Measurements from ENCODE around the gene NUP160. TPM values are rescaled to one million over a fixed set of nuclear protein-coding genes. Genes with fewer than 3 reads are reported as not detected.

The NUP160 gene
- total RNA-seq, 4 donors from 2014 or later, result 5.6 to 44.6 (median 22.1) TPM

GRCh38 chr11:47863898-47864430 lies 15.8 kb upstream of the NUP160 start:
- in situ Hi-C loops (cut with MboI; ENCODE audit: low pct_ligation_motif_present in 1 of 4, low pct_unique_long_range_greater_than_20kb in 1 of 4, low sequenced_read_pairs in 3 of 4), result no loop called here
- DNase-seq, result no peak
- Histone ChIP-seq H3K4me3 (no peak overlapping the region), H3K36me3 (no peaks in the 10 kb centered on the region), H3K4me1 (peaks cover 0 to 8% (median 0%) of the 10 kb centered on the region in 4 donors), H3K9me3 (no peaks in the 10 kb centered on the region), H3K27me3 (no peaks in the 10 kb centered on the region), H3K27ac (peak overlapping the region; percentile 18 to 45 (median 40))
- TF ChIP-seq, protein P1, sequence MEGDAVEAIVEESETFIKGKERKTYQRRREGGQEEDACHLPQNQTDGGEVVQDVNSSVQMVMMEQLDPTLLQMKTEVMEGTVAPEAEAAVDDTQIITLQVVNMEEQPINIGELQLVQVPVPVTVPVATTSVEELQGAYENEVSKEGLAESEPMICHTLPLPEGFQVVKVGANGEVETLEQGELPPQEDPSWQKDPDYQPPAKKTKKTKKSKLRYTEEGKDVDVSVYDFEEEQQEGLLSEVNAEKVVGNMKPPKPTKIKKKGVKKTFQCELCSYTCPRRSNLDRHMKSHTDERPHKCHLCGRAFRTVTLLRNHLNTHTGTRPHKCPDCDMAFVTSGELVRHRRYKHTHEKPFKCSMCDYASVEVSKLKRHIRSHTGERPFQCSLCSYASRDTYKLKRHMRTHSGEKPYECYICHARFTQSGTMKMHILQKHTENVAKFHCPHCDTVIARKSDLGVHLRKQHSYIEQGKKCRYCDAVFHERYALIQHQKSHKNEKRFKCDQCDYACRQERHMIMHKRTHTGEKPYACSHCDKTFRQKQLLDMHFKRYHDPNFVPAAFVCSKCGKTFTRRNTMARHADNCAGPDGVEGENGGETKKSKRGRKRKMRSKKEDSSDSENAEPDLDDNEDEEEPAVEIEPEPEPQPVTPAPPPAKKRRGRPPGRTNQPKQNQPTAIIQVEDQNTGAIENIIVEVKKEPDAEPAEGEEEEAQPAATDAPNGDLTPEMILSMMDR (IDR thresholded peaks at IDR 0.05), result no peak
- TF ChIP-seq POLR2A (IDR thresholded peaks at IDR 0.05) (no peak), EP300 (IDR thresholded peaks at IDR 0.05; ENCODE audit: low read depth) (no peak), POLR2AphosphoS5 (IDR thresholded peaks at IDR 0.05) (no peak)
- intact Hi-C loops (cut with DNase I; ENCODE audit: low total_unique reads), result no loop called here
- WGBS, 2 donors (ENCODE audit: low coverage in 1 of 2), result 81 to 92% methylated on average over 4 of the region's 4 CpGs

- in situ Hi-C loops (cut with MboI; ENCODE audit: low pct_ligation_motif_present in 1 of 4, low pct_unique_long_range_greater_than_20kb in 1 of 4, low sequenced_read_pairs in 3 of 4) (no loop called here), intact Hi-C loops (cut with DNase I; ENCODE audit: low total_unique reads) (no loop called here)
- Histone ChIP-seq H3K4me1 (peaks cover 0 to 8% (median under 1%) of the 10 kb centered on the region in 4 donors), H3K27me3 (no peaks in the 10 kb centered on the region), H3K9me3 (no peaks in the 10 kb centered on the region), H3K4me3 (no peak overlapping the region), H3K36me3 (no peaks in the 10 kb centered on the region), H3K27ac (peak overlapping the region; percentile 18 to 45 (median 40))
- DNase-seq, result no peak
- WGBS, 2 donors (ENCODE audit: low coverage in 1 of 2), result 44 to 52% methylated on average over 4 of the region's 4 CpGs
- no peak for TF ChIP-seq POLR2AphosphoS5 (IDR thresholded peaks at IDR 0.05)
Measured at GRCh38 chr11:47863189-47863897, 15.2 kb upstream of the NUP160 start.

- H3K4me3 ChIP-seq, result no peak overlapping the region
- TF ChIP-seq, protein P1 (IDR thresholded peaks at IDR 0.05), result no peak
- TF ChIP-seq POLR2AphosphoS5 (IDR thresholded peaks at IDR 0.05), result no peak
- H3K9me3 ChIP-seq, result no peaks in the 10 kb centered on the region
- no peak overlapping the region for H3K27ac ChIP-seq
- intact Hi-C loops (cut with DNase I; ENCODE audit: low total_unique reads) (no loop called here), in situ Hi-C loops (cut with MboI; ENCODE audit: low pct_ligation_motif_present in 1 of 4, low pct_unique_long_range_greater_than_20kb in 1 of 4, low sequenced_read_pairs in 3 of 4) (no loop called here)
- no peaks in the 10 kb centered on the region for H3K27me3 ChIP-seq
- WGBS, 2 donors (ENCODE audit: low coverage in 1 of 2), result 62 to 88% methylated on average over 2 to 4 of the region's 4 CpGs
- DNase-seq, result no peak
- H3K4me1 ChIP-seq, result peaks cover 0 to 9% (median 4%) of the 10 kb centered on the region in 4 donors
- no peaks in the 10 kb centered on the region for H3K36me3 ChIP-seq
Measured at GRCh38 chr11:47861728-47862127, 13.6 kb upstream of the NUP160 start.

- H3K4me3 ChIP-seq, result no peak overlapping the region
- H3K36me3 ChIP-seq, result no peaks in the 10 kb centered on the region
- intact Hi-C loops (cut with DNase I; ENCODE audit: low total_unique reads) (no loop called here), in situ Hi-C loops (cut with MboI; ENCODE audit: low pct_ligation_motif_present in 1 of 4, low pct_unique_long_range_greater_than_20kb in 1 of 4, low sequenced_read_pairs in 3 of 4) (no loop called here)
- H3K27me3 ChIP-seq, result no peaks in the 10 kb centered on the region
- no peak for DNase-seq
- no peaks in the 10 kb centered on the region for H3K9me3 ChIP-seq
- TF ChIP-seq POLR2A (IDR thresholded peaks at IDR 0.05) (no peak), EP300 (IDR thresholded peaks at IDR 0.05; ENCODE audit: low read depth) (no peak), POLR2AphosphoS5 (IDR thresholded peaks at IDR 0.05) (no peak)
- TF ChIP-seq, protein P1 (IDR thresholded peaks at IDR 0.05), result no peak
- H3K4me1 ChIP-seq, result peaks cover 0 to 9% (median 4%) of the 10 kb centered on the region in 4 donors
- WGBS, 2 donors (ENCODE audit: low coverage in 1 of 2), result 77 to 81% methylated on average over 6 of the region's 6 CpGs
- no peak overlapping the region for H3K27ac ChIP-seq
Measured at GRCh38 chr11:47860536-47860935, 12.4 kb upstream of the NUP160 start.
